Measurements from ENCODE around the gene CMSS1. TPM values are rescaled to one million over a fixed set of nuclear protein-coding genes. Genes with fewer than 3 reads are reported as not detected.

CMSS1 gene
- total RNA-seq, 1 experiment from 2014 or later = 98.6 TPM

DNA sequence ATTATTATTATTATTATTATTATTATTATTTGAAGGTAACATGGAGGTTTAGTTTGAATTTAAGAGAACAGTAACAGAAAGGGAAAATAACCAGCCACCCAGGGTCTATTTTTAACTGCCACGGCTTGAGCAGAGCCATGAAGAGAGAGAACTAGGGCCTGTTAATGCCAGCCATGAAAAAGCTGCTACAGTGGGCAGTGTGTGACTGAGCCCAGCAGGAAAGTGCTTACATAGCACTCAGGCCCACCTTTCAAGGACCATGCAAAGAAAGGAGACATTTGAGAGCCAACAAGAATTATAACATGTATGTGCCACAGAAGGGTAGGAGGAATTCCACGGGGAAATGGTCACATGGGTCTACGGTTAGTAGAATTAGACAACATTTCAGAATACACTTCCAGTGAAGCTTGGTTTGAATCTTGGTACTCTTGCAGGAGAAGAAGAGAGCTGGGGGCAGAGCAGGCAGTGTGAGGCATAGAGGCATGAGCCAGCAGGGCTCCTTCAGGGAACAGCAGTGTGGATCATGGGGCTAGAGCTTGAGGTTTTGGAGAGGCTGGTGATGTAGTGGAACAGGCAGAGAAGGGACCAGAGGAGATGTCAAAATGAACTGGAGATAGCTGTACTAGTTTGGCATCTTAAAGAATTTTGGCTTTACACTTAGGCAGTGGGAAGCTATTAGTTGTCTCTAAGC, 140.7 kb downstream of the CMSS1 start:
- ChIA-PET CTCF (no interaction called here), POLR2A (ENCODE audit: low non-redundant PET) (no interaction called here)
- H3K27ac ChIP-seq (ENCODE audit: low read depth, low read length, poor library complexity, severe bottlenecking) = no peak overlapping the region
- no peaks in the 10 kb centered on the region for H3K9me3 ChIP-seq (ENCODE audit: low read depth, low read length, poor library complexity, severe bottlenecking)
- H3K27me3 ChIP-seq (replicated peaks; ENCODE audit: insufficient read depth, low read depth, low read length, poor library complexity) = no peaks in the 10 kb centered on the region
- no peak overlapping the region for H3K4me3 ChIP-seq (ENCODE audit: low read depth, low read length, poor library complexity, severe bottlenecking)
- TF ChIP-seq EZH2 (IDR thresholded peaks at IDR 0.05; ENCODE audit: borderline replicate concordance, low read depth, low read length, poor library complexity, severe bottlenecking) = no peak
- TF ChIP-seq, protein P1, sequence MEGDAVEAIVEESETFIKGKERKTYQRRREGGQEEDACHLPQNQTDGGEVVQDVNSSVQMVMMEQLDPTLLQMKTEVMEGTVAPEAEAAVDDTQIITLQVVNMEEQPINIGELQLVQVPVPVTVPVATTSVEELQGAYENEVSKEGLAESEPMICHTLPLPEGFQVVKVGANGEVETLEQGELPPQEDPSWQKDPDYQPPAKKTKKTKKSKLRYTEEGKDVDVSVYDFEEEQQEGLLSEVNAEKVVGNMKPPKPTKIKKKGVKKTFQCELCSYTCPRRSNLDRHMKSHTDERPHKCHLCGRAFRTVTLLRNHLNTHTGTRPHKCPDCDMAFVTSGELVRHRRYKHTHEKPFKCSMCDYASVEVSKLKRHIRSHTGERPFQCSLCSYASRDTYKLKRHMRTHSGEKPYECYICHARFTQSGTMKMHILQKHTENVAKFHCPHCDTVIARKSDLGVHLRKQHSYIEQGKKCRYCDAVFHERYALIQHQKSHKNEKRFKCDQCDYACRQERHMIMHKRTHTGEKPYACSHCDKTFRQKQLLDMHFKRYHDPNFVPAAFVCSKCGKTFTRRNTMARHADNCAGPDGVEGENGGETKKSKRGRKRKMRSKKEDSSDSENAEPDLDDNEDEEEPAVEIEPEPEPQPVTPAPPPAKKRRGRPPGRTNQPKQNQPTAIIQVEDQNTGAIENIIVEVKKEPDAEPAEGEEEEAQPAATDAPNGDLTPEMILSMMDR (conservative IDR thresholded peaks at IDR 0.05; ENCODE audit: low read depth, low read length) = no peak
- DNase-seq (ENCODE audit: low spot score) = no peak
- no peaks in the 10 kb centered on the region for H3K36me3 ChIP-seq (ENCODE audit: insufficient read depth, low read length, poor library complexity, severe bottlenecking)
- intact Hi-C loops (cut with micrococcal nuclease; ENCODE audit: unreplicated experiment) = no loop called here
- H3K4me1 ChIP-seq (ENCODE audit: insufficient read depth, low read length, poor library complexity, severe bottlenecking) = no peaks in the 10 kb centered on the region
- no TSS peak for BruUV-seq (replicated peaks)

DNA sequence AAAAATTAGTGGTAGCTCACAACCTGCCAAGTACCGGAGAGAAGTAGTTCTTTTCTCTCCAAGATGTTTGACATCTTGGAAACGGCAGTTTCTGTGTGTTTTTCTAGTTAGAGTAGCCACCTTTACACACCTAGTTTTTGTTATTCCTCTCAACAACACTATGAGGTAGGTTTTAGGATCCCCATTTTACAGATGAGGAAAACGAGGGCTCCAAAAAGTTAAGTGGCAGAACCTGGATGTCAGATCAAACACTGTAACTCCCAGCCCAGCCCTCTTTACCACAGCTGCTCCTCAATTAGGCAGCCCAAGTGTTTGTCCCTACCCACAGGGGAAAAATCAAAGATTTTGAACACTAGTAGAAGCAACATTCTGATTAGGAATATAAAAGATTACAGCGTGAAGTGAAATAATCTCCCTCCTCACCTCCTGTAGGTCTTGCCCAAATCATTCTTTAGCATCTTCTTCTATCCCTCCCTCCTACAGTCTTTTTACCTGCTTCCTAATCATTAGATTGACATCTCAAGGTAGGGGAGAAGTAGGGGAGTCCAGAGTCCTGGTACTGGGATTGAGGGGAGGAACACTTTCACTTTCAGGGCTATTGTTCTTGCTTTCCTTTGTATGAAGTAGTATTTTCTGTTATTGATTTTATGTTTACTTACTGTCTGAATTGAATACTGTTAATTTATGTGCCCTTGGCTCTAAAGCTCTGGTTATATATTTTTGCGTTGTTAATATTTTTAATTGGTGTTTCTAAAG, 142.6 kb downstream of the CMSS1 start:
- Histone ChIP-seq H3K4me3 (ENCODE audit: low read depth, low read length, poor library complexity, severe bottlenecking) (no peak overlapping the region), H3K36me3 (ENCODE audit: insufficient read depth, low read length, poor library complexity, severe bottlenecking) (no peaks in the 10 kb centered on the region), H3K9me3 (ENCODE audit: low read depth, low read length, poor library complexity, severe bottlenecking) (no peaks in the 10 kb centered on the region), H3K27me3 (replicated peaks; ENCODE audit: insufficient read depth, low read depth, low read length, poor library complexity) (no peaks in the 10 kb centered on the region), H3K27ac (ENCODE audit: low read depth, low read length, poor library complexity, severe bottlenecking) (no peak overlapping the region), H3K4me1 (ENCODE audit: insufficient read depth, low read length, poor library complexity, severe bottlenecking) (no peaks in the 10 kb centered on the region)
- no peak for DNase-seq (ENCODE audit: low spot score)
- TF ChIP-seq EZH2 (IDR thresholded peaks at IDR 0.05; ENCODE audit: borderline replicate concordance, low read depth, low read length, poor library complexity, severe bottlenecking) = no peak
- TF ChIP-seq, protein P1 (conservative IDR thresholded peaks at IDR 0.05; ENCODE audit: low read depth, low read length) = no peak
- ChIA-PET CTCF (no interaction called here), POLR2A (ENCODE audit: low non-redundant PET) (no interaction called here)
- BruUV-seq (replicated peaks) = no TSS peak
- intact Hi-C loops (cut with micrococcal nuclease; ENCODE audit: unreplicated experiment) = no loop called here

DNA sequence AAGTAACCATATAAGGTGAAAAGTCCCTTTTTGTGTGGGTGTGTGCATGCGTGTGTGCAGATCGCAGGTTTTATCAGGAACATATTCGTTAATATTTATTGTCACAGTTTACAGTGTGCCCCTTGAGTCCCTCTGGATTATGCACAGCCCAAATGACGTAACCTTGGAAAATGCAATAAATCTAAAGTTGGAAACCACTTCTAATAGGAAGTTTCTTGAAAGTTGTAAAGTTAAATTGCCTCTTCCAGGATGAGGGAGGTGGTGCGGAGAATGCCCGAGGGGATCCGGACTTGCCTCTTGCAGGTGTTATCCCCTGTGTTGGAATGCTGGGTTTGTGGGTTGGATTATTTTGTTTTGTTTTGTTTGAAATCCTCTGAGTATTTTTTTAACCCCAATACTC, 143.3 kb downstream of the CMSS1 start:
- DNase-seq (ENCODE audit: low spot score) = no peak
- POLR2A ChIA-PET (ENCODE audit: low non-redundant PET) = no interaction called here
- TF ChIP-seq, protein P1 (conservative IDR thresholded peaks at IDR 0.05; ENCODE audit: low read depth, low read length) = no peak
- no peak for TF ChIP-seq EZH2 (IDR thresholded peaks at IDR 0.05; ENCODE audit: borderline replicate concordance, low read depth, low read length, poor library complexity, severe bottlenecking)
- intact Hi-C loops (cut with micrococcal nuclease; ENCODE audit: unreplicated experiment) = no loop called here
- Histone ChIP-seq H3K4me1 (ENCODE audit: insufficient read depth, low read length, poor library complexity, severe bottlenecking) (no peaks in the 10 kb centered on the region), H3K9me3 (ENCODE audit: low read depth, low read length, poor library complexity, severe bottlenecking) (no peaks in the 10 kb centered on the region), H3K27ac (ENCODE audit: low read depth, low read length, poor library complexity, severe bottlenecking) (no peak overlapping the region), H3K4me3 (ENCODE audit: low read depth, low read length, poor library complexity, severe bottlenecking) (no peak overlapping the region), H3K27me3 (replicated peaks; ENCODE audit: insufficient read depth, low read depth, low read length, poor library complexity) (no peaks in the 10 kb centered on the region), H3K36me3 (ENCODE audit: insufficient read depth, low read length, poor library complexity, severe bottlenecking) (no peaks in the 10 kb centered on the region)
- no TSS peak for BruUV-seq (replicated peaks)
- CTCF ChIA-PET = no interaction called here

Measured in A673 (cell line).